NCI-H2029 treated with DMSO at 0.1 percent for 48 hours (cell line): ENCODE results near the gene KIAA1328.
"Not testable (repeated sequence)": the region's sequence is repeated elsewhere in the genome, so short reads cannot be mapped to it uniquely, and the experiment has no call there.

Experiments used
- DNase-seq: peaks from one replicate; lab custom pipeline; 2025; lab: John Stamatoyannopoulos, UW

Gene KIAA1328

DNA sequence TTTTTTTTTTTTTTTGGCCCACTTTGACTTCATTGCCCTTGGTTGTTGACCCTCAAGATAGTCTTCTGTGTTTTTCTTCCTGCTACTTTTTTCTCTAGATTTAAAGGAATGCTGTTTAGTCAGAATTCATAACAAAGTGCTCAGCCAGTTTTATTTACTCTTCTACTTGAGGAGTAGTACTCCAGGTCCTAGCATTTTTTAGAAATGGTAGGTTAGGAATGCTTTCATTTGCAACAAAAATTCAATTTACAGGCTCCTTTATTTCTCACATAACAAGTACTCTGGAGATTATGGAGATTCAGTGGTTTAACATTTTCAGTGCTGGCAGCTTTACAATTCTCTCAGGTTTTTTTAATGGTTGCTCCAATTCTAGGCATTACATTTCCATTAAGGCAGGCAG is 58.2 kb downstream of the KIAA1328 start:
- no peak for DNase-seq

DNA sequence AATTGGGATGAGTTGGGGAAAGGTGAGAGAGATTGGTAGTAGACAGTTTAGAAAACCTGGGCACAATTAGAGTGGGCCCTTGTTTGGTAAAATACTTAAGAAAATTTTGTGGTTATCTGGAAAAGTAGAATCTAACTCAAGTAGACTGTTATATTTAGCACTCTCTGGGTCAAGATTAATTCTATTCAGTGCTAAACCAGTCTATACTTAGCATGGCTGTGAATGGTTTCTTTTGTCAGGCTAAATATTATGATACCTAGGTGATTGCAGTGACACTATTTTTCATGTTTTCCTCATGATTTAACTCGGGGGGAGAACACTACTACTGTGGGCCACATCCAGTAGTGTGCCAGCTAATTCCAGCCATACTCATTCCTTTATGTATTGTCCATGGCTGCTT is 58.9 kb downstream of the KIAA1328 start:
- DNase-seq, result no peak

GRCh38 chr18:36888778-36889177 is 59.9 kb downstream of the KIAA1328 start:
- DNase-seq, result no peak

DNA sequence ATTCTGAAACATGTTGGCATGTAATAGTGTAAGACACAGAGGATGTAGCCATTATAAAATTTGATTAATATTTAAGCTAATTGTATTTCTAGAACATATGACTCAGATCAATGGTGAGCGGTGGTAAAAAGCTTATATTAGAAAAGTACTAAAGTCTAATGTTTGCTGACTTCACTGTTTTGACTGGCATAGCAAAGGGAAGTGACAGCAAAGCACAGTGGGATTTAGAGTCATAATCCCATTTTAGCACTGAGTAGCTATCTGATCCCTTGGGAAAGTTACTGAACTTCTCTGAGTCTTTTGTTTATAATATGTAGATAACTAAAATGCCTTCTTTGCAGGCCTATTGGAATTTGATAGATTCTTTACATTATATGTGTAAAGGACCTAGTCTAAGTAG is 60.4 kb downstream of the KIAA1328 start:
- DNase-seq, result no peak

- DNase-seq, result no peak
Observed at GRCh38 chr18:36889742-36890141, 60.8 kb downstream of the KIAA1328 start.

DNA sequence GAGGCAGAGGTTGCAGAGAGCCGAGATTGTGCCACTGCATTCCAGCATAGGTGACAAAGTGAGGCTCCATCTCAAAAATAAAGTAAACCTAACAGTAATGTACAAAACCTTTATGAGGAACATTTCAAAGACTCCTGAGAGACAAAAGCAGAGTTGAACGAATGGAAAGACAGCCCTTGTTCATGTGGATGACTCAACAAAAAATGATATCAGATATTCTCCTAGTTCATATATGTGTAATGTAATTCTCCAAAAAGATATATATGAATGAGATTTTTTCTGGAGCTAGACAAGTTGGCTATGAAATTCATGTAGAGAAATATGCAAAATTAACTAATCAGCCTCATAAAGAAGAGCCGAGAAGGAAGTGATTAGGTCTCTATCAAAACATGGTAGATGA is 61.7 kb downstream of the KIAA1328 start:
- DNase-seq, result no peak

DNA sequence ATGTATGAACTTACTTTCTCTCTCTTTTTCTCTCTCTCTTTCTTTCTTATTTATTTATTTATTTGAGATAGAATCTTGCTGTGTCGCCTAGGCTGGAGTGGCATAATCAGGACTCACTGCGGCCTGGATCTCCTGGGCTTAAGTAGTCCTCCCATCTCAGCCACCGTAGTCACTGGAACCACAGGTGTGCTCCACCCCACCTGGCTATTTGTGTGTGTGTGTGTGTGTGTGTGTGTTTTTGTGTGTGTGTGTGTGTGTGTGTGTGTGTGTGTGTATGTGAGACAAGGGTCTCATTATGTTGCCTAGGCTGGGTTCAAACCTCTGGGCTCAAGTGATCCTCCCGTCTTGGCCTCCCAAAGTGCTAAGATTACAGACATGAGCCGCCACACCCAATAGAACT is 64.3 kb downstream of the KIAA1328 start:
- no peak for DNase-seq

DNA sequence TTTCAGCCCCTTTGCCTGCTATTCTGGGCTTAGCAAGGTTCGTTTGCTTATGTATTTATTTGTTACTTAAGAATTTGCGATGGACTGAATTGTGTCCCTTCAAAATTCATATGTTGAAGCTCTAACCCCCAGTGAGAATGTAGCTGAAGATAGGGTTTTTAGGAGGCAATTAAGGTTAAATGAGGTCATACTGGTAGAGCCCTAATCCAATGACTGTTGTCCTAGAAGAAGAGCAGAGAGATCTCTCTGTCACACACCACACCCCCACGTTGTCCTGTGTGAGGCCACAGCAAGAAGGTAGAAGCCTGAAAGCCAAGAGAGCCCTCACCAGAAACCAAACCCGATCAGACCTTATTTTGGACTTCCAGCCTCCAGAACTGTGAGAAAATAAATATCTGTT is 66.7 kb downstream of the KIAA1328 start:
- DNase-seq, result no peak

- no peak for DNase-seq
Observed at GRCh38 chr18:36897253-36897652, 68.3 kb downstream of the KIAA1328 start.

- no peak for DNase-seq
Observed at GRCh38 chr18:36899289-36899688, 70.4 kb downstream of the KIAA1328 start.

- DNase-seq, result no peak
Observed at GRCh38 chr18:36900466-36900865, 71.5 kb downstream of the KIAA1328 start.

DNA sequence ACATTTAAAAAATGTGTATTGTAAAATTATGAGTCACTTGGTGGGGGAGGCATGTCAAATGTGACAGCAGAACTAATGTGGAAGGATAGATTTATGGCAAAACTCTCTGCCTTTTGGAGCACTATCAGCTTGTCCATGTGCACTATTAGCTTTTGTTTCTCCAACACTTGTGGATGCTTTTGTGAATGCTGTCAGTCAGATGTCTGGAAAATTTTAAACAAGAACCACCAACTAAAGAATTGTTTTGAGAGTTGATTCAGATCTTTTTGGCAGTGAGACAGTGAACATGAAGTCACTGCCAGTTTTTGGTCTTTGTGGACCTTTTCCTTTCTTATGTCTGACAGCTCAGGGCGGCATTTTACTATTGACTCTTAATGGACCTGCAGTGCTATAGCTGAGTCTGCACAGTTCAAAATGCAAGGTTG is 72.4 kb downstream of the KIAA1328 start:
- no peak for DNase-seq

- no peak for DNase-seq
Observed at GRCh38 chr18:36903215-36903928, 74.4 kb downstream of the KIAA1328 start.

- DNase-seq, result no peak
Observed at GRCh38 chr18:36905571-36905970, 76.6 kb downstream of the KIAA1328 start.

DNA sequence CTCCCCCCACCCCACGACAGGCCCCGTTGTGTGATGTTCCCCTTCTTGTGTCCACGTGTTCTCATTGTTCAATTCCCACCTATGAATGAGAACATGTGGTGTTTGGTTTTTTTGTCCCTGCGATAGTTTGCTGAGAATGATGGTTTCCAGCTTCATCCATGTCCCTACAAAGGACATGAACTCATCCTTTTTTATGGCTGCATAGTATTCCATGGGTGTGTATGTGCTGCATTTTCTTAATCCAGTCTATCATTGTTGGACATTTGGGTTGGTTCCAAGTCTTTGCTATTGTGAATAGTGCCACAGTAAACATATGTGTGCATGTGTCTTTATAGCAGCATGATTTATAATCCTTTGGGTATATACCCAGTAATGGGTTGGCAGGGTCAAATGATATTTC is 80.4 kb downstream of the KIAA1328 start:
- DNase-seq, result not testable (repeated sequence)

- DNase-seq, result no peak
Observed at GRCh38 chr18:36912887-36913286, 84.0 kb downstream of the KIAA1328 start.

GRCh38 chr18:36917907-36918306 is 89.0 kb downstream of the KIAA1328 start:
- no peak for DNase-seq

GRCh38 chr18:36929601-36930000 is 100.7 kb downstream of the KIAA1328 start:
- no peak for DNase-seq

DNA sequence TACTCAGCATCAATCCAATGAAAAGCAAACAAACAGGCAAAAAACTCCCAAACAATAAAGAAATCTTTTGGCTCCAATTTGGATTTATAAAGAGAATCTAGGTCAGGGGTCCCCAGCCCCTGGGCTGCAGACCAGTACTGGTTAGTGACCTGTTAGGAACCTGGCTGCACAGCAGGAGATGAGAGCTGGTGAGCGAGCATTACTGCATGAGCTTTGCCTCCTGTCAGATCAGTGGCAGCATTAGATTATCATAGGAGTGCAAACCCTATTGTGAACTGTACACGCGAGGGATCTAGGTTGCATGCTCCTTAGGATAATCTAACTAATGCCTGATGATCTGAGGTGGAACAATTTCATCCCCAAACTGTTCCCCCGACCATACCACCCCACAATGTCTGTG is 102.2 kb downstream of the KIAA1328 start:
- DNase-seq, result no peak

DNA sequence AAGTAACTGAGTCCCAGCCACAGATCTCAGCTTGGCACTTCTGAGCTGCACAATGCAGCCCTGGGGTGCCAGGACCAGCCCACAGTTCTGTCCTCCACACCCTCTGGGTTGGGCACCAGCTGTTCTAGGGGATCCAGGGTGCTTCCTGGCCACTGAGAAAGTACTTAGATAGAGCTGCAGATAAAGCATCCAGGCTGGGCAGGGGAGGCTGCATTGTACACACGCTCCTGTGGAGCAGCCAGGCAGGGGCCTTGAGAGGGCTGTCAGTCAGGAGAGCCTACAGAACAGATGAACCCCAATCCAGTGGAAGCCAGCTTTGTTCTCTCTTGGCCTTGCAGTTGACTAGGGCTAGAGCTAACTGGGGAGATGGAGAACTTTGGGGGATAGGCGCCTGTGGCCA is 104.6 kb downstream of the KIAA1328 start:
- DNase-seq, result no peak

DNA sequence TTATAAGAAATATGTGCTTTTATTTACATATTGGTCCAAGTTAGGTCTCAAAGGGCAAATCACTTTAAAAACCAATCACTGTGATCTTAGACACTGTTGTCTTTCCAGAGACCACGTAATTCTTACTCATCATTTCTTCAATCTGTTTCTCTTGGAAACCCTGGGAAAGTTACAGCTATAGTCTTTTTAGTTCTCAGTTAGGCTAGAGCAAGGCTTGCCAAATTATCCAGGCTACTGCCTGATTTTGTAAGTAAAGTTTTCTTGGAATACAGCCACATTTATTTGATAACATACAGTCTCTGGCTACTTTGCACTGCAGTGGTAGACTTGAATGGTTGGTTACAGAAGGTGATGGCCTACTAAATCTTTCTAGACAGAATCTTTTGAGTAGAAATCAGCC is 106.0 kb downstream of the KIAA1328 start:
- no peak for DNase-seq

DNA sequence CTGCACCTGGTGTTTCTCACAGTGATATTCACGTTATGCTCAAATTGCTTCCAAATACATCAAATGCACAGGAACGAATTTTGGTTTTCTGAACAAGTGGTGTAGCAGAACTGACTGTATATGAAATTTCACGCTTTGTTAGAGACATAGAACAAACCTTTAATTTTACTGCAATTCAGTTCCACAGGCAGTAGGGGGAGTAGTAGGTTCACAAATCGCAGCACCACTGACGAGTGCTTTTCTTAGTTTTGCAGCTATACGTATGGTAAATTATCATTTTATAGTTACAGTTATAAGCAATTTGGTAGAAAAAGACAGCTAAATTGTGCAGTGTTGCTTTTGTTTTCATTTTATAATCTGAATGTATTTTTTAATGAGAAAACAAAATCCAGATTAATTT is 113.3 kb downstream of the KIAA1328 start:
- DNase-seq, result peak; percentile 5

DNA sequence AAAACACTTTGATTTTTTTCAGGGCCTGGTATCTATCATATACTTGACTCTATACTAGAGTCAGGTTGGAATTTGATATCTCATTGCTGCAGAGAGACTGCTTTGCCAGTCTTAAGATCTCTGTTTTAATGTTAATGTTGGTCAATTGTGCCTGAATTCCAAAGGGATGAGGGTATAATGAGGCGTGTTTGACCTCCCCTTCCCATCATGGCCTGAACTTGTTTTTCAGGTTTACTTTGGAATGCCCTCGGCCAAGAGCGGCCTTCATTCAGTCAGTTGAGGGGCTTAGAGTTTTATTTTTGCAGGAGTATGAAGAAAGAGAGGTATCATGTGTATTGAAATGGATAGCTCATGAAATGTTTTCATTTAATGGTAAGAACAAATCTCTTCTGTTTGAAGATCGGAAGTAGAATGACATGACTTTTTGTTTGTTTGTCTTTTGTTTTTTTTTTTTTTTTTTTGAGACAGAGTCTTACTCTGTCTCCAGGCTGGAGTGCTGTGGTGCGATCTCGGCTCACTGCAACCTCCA is 119.0 kb downstream of the KIAA1328 start:
- no peak for DNase-seq

- DNase-seq, result no peak
Observed at GRCh38 chr18:36950282-36950681, 121.4 kb downstream of the KIAA1328 start.
